Neutrophil (primary cell): ENCODE data around the gene TEX264.

Source experiments
- H3K27ac ChIP-seq: fragments of 200-600 bp; sonication (generic); 2 replicates; pipeline ENCODE4 v1.5.1; 2016; ENCODE audit warnings: mild to moderate bottlenecking, moderate library complexity
- H3K27me3 ChIP-seq: fragments of 200-600 bp; sonication (generic); 2 replicates; pipeline ENCODE4 v1.6.0; 2016; ENCODE audit warnings: mild to moderate bottlenecking
- H3K36me3 ChIP-seq: fragments of 200-600 bp; sonication (generic); 2 replicates; pipeline ENCODE4 v1.5.1; 2017
- H3K4me1 ChIP-seq, 2 experiments: fragments of 200-600 bp in 1 of 2; sonication (generic) in 1 of 2; 1 replicate in 1 of 2; 2 replicates in 1 of 2; pipeline versions ENCODE4 v1.5.1 to v1.6.1; 2013 to 2016; ENCODE audit warnings: low read depth in 1 of 2, low read length in 1 of 2, mild to moderate bottlenecking in 1 of 2, moderate library complexity in 1 of 2; ENCODE audit not compliant: control insufficient read depth in 1 of 2, insufficient read depth in 1 of 2
- H3K4me3 ChIP-seq, 2 experiments: fragments of 200-600 bp in 1 of 2; sonication (generic) in 1 of 2; 1 replicate in 1 of 2; 2 replicates in 1 of 2; pipeline ENCODE4 v1.5.1; 2013 to 2016; ENCODE audit warnings: low read depth in 1 of 2, low read length in 1 of 2, mild to moderate bottlenecking in 1 of 2, moderate library complexity in 1 of 2
- H3K9me3 ChIP-seq: fragments of 200-600 bp; sonication (generic); 2 replicates; pipeline ENCODE4 v1.5.1; 2016
- CTCF ChIP-seq: fragments of 200-600 bp; sonication (generic); IDR thresholded peaks from 2 replicates; pipeline ENCODE4 v1.5.1; 2016; ENCODE audit warnings: antibody characterized with exemption

The TEX264 gene

GRCh38 chr3:51727500-51727899, 56.4 kb downstream of the TEX264 start:
- Histone ChIP-seq H3K4me3 (no peak overlapping the region), H3K9me3 (no peaks in the 10 kb centered on the region), H3K27ac (no peak overlapping the region), H3K4me1 (no peaks in the 10 kb centered on the region), H3K36me3 (no peaks in the 10 kb centered on the region), H3K27me3 (peaks cover 11% of the 10 kb centered on the region)
- TF ChIP-seq CTCF = no peak

GRCh38 chr3:51729042-51729633, 58.1 kb downstream of the TEX264 start:
- Histone ChIP-seq H3K4me1 (no peaks in the 10 kb centered on the region), H3K9me3 (no peaks in the 10 kb centered on the region), H3K4me3 (no peak overlapping the region), H3K27ac (no peak overlapping the region), H3K36me3 (no peaks in the 10 kb centered on the region), H3K27me3 (peaks cover 16% of the 10 kb centered on the region)
- no peak for TF ChIP-seq CTCF

GRCh38 chr3:51733859-51734571, 63.0 kb downstream of the TEX264 start:
- Histone ChIP-seq H3K4me1 (no peaks in the 10 kb centered on the region), H3K27me3 (peaks cover 12% of the 10 kb centered on the region), H3K4me3 (no peak overlapping the region), H3K36me3 (no peaks in the 10 kb centered on the region), H3K9me3 (no peaks in the 10 kb centered on the region), H3K27ac (no peak overlapping the region)
- TF ChIP-seq CTCF = no peak

GRCh38 chr3:51734572-51734907, 63.5 kb downstream of the TEX264 start:
- no peak for TF ChIP-seq CTCF
- no peaks in the 10 kb centered on the region for H3K36me3 ChIP-seq

GRCh38 chr3:51735039-51735438, 64.0 kb downstream of the TEX264 start:
- TF ChIP-seq CTCF = no peak

More at GRCh38 chr3:51734572-51734907, 63.5 kb downstream of the TEX264 start:
- Histone ChIP-seq H3K9me3 (no peaks in the 10 kb centered on the region), H3K4me3 (no peak overlapping the region), H3K27me3 (peaks cover 8% of the 10 kb centered on the region), H3K4me1 (no peaks in the 10 kb centered on the region), H3K27ac (no peak overlapping the region)

More at GRCh38 chr3:51735039-51735438, 64.0 kb downstream of the TEX264 start:
- no peaks in the 10 kb centered on the region for H3K4me1 ChIP-seq
- peaks cover 5% of the 10 kb centered on the region for H3K27me3 ChIP-seq
- H3K27ac ChIP-seq = no peak overlapping the region
- H3K9me3 ChIP-seq = no peaks in the 10 kb centered on the region
- H3K4me3 ChIP-seq = no peak overlapping the region
- H3K36me3 ChIP-seq = no peaks in the 10 kb centered on the region
